Mucosa of descending colon (tissue), 3 donors: Measurements from ENCODE around the gene LAPTM4A. TPM values are rescaled to one million over a fixed set of nuclear protein-coding genes. Genes with fewer than 3 reads are reported as not detected.

Experiments used
- ATAC-seq: fragments of 200-7000 bp; cut with Tn5 transposase; one replicate; pipeline ENCODE4 v1.9.1; 2020; ENCODE audit warnings: mild to moderate bottlenecking, moderate library complexity
- DNase-seq, 3 donors: peaks; one replicate each; pipeline ENCODE4 v3.0.0-alpha.2; 2020
- H3K36me3 ChIP-seq: fragments of 200-600 bp; one replicate; pipeline ENCODE4 v1.8.0; 2021; ENCODE audit warnings: low read depth, mild to moderate bottlenecking
- H3K4me1 ChIP-seq: fragments of 200-600 bp; one replicate; pipeline ENCODE4 v1.8.0; 2021; ENCODE audit warnings: low read depth, mild to moderate bottlenecking
- H3K4me3 ChIP-seq: fragments of 200-600 bp; one replicate; pipeline ENCODE4 v1.8.0; 2021; ENCODE audit warnings: mild to moderate bottlenecking
- H3K9me3 ChIP-seq: fragments of 200-600 bp; one replicate; pipeline ENCODE4 v1.8.0; 2021; ENCODE audit warnings: mild to moderate bottlenecking
- intact Hi-C, 2 donors: fragments of 100-400 bp; cut with DNase I in 1 of 2; cut with micrococcal nuclease in 1 of 2; formaldehyde crosslinking; loops; one replicate each; pipeline versions ENCODE4 v1.11.0 to v1.11.1; 2022; cut with DNase I, micrococcal nuclease
- total RNA-seq, 3 donors: library from RNA; stranded (reverse); fragmentation: NEBNext Ultra II Directional in 2 of 3; extraction: Animal tissue kit (Norgen Biotek cat#: 25700) in 2 of 3; gene quantifications; one replicate each; pipeline versions ENCODE4 v1.2.1 to v1.2.4, GENCODE V29; 2021 to 2023
- TF ChIP-seq, protein P1 (sequence below): fragments of 200-600 bp; IDR thresholded peaks from one replicate; pipeline ENCODE4 v1.8.0; 2022; ENCODE audit warnings: antibody characterized with exemption, mild to moderate bottlenecking
- donor health status: DM: no; HTN: no; CAD: no; lungs with moderate emphysema.
- donor health status: DM: no; HTN: no; CAD: no.
- donor health status: DM: no; HTN: yes; CAD: no.

LAPTM4A gene
- total RNA-seq, 3 donors from 2014 or later, result 160 to 210 (median 181) TPM

DNA sequence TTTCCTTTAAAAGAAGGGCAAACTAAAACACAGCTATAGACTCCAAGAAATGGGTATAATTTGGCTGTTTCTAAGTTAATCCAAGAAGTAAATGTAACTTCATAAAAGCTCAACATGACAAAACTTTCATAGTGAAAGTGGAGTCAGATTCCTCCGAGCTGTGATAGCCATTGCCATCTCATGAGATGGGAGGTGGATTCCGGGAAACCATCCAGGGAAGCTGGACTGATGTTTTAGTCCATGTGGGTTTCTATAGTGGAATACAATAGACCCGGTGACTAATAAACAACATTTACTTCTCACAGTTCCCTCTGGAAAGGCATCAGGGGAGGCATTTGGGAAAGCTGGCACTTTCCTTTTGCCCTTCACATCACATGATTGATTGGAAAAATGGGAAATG, 10.0 kb upstream of the LAPTM4A start:
- DNase-seq (no peak), ATAC-seq (no peak)
- intact Hi-C loops, result no loop called here
- H3K9me3 ChIP-seq, result no peaks in the 10 kb centered on the region
- no peak overlapping the region for H3K4me3 ChIP-seq
- peaks cover 10% of the 10 kb centered on the region for H3K4me1 ChIP-seq
- TF ChIP-seq, protein P1, sequence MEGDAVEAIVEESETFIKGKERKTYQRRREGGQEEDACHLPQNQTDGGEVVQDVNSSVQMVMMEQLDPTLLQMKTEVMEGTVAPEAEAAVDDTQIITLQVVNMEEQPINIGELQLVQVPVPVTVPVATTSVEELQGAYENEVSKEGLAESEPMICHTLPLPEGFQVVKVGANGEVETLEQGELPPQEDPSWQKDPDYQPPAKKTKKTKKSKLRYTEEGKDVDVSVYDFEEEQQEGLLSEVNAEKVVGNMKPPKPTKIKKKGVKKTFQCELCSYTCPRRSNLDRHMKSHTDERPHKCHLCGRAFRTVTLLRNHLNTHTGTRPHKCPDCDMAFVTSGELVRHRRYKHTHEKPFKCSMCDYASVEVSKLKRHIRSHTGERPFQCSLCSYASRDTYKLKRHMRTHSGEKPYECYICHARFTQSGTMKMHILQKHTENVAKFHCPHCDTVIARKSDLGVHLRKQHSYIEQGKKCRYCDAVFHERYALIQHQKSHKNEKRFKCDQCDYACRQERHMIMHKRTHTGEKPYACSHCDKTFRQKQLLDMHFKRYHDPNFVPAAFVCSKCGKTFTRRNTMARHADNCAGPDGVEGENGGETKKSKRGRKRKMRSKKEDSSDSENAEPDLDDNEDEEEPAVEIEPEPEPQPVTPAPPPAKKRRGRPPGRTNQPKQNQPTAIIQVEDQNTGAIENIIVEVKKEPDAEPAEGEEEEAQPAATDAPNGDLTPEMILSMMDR, result no peak
- no peaks in the 10 kb centered on the region for H3K36me3 ChIP-seq

DNA sequence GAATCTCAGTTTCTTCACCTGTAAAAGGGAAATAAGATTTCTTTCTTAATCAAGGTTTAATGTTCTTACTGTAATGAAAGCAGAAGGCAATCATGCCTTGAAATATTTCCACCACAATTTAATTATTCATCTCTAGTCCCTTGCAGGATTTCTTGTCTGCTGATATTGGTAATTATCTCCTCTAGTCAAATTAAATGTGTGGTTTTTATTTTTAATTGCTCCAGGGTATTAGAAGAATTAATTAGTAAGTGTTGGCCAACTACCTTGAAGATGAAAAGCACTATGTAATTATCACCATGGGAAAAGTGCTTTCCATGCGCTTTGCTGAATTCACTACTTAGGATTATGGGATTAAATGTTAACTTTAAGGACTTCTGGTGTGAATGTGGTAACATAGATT, 8.7 kb upstream of the LAPTM4A start:
- TF ChIP-seq, protein P1, result no peak
- no peaks in the 10 kb centered on the region for H3K4me1 ChIP-seq
- no peak overlapping the region for H3K4me3 ChIP-seq
- H3K9me3 ChIP-seq, result no peaks in the 10 kb centered on the region
- DNase-seq (no peak), ATAC-seq (no peak)
- intact Hi-C loops, result no loop called here
- H3K36me3 ChIP-seq, result no peaks in the 10 kb centered on the region

DNA sequence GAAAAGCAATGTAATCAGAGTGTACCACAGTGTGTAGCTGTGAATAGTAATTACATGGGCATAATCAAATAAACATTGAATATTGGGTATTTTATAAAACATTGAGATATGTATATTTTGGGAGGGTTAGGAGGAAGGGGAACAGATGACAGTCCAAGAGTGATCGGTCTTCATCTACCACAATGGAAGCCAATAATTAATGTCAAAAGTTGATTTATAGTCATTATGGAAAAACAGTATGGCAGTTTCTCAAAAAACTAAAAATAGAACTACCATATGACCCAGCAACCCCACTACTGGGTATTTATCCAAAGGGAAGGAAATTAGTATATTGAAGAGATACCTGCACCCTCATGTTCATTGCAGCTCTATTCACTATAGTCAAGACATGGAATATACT, 5.8 kb upstream of the LAPTM4A start:
- intact Hi-C loops, result no loop called here
- Histone ChIP-seq H3K4me1 (peaks cover 8% of the 10 kb centered on the region), H3K36me3 (no peaks in the 10 kb centered on the region), H3K9me3 (no peaks in the 10 kb centered on the region), H3K4me3 (no peak overlapping the region)
- TF ChIP-seq, protein P1, result no peak
- DNase-seq (no peak), ATAC-seq (no peak)

DNA sequence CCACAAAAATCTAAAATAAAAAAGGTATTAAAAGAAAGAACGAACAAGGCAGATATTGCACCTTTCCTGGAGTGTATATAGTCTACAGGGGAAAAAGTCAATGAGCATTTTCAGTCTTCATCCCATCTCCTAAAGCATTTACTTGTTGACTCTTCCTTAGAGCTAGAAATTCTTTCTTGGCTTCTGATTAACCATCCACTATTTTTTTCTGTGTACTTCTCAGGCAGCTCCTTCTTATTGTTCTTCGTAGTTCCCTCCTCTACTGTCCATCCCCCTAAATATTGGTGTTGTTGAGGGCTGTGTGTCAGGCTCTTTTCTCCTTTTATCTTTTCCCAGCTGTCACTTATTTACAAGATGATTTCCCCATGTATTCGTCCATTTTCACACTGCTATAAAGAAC, 3.5 kb upstream of the LAPTM4A start:
- intact Hi-C loops, result no loop called here
- DNase-seq (no peak), ATAC-seq (no peak)

DNA sequence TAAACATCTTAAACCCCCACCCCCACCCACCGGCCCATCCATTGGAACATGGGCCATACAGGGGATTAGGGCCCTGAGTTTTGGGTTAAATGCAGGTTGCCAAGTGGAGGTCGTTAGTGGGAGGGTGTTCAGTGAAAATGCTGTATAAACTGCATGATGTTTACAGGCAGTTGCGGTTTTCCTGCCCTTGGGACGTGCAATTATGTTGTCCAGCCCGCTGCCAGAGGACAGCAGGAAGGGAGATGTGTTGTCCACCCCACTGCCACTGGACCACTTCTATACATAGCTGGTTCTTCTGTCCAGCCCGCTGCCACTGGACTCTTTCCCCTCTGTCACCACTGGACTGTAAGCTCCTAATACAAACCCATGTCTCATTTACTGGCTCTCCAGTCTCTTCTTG, 2.7 kb upstream of the LAPTM4A start:
- Histone ChIP-seq H3K4me3 (no peak overlapping the region), H3K9me3 (no peaks in the 10 kb centered on the region), H3K36me3 (no peaks in the 10 kb centered on the region), H3K4me1 (peaks cover 13% of the 10 kb centered on the region)
- DNase-seq (no peak), ATAC-seq (no peak)
- TF ChIP-seq, protein P1, result no peak
- intact Hi-C loops, result no loop called here

More for the DNA sequence above, 3.5 kb upstream of the LAPTM4A start:
- Histone ChIP-seq H3K4me3 (no peak overlapping the region), H3K9me3 (no peaks in the 10 kb centered on the region), H3K36me3 (no peaks in the 10 kb centered on the region), H3K4me1 (peaks cover 8% of the 10 kb centered on the region)
- TF ChIP-seq, protein P1, result no peak

DNA sequence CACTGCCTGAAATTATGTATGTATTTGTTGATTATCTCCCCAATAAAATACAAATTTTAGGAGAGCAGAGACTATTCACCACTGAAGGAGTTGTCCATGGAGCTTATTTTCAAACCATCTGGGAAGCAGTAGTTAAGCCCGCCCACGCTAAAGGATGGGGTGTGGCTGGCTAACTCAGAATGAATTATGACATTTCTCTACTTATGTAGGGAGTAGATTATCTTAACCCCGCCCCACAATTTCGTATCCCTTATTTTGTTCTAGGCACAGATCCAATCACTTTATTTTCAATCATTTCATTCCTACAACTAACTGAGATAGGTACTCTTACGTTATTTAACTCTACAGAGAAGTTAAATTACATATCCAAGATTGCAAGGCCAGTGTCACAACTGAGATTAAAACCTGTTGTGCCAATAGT, 1.4 kb upstream of the LAPTM4A start:
- ATAC-seq (peak; percentile 59), DNase-seq (peak; percentile 73 to 91 (median 81))
- intact Hi-C loops, result no loop called here
- TF ChIP-seq, protein P1, result no peak
- H3K4me1 ChIP-seq, result peaks cover 18% of the 10 kb centered on the region
- H3K9me3 ChIP-seq, result no peaks in the 10 kb centered on the region
- no peaks in the 10 kb centered on the region for H3K36me3 ChIP-seq
- no peak overlapping the region for H3K4me3 ChIP-seq
